OCI-LY1 (cell line): ENCODE data around the gene SLC39A11.

Source experiments
- H2AFZ ChIP-seq: fragments of 200-600 bp; sonication (generic), shearing (Covaris generic); 2 replicates; pipeline ENCODE4 v1.6.0; 2014; ENCODE audit warnings: antibody characterized with exemption, mild to moderate bottlenecking, low read length
- H3F3A ChIP-seq: fragments of 200-600 bp; sonication (generic), shearing (Covaris generic); 2 replicates; pipeline ENCODE4 v1.6.0; 2014; ENCODE audit warnings: mild to moderate bottlenecking, antibody characterized with exemption, low read length, moderate library complexity; ENCODE audit not compliant: insufficient read depth
- H3K27ac ChIP-seq: fragments of 200-600 bp; sonication (generic); 2 replicates; pipeline ENCODE4 v1.5.1; 2014; ENCODE audit warnings: low read length, mixed run types, mild to moderate bottlenecking, low read depth; ENCODE audit not compliant: poor library complexity, severe bottlenecking
- H3K27me3 ChIP-seq: fragments of 200-600 bp; sonication (generic); 2 replicates; pipeline ENCODE4 v1.6.0; 2014; ENCODE audit warnings: antibody characterized with exemption, mild to moderate bottlenecking, low read length, moderate library complexity; ENCODE audit not compliant: insufficient read depth
- H3K36me3 ChIP-seq: fragments of 200-600 bp; sonication (generic); 2 replicates; pipeline ENCODE4 v1.6.1; 2014; ENCODE audit warnings: mild to moderate bottlenecking, antibody characterized with exemption, low read length, moderate library complexity, mixed read lengths; ENCODE audit not compliant: insufficient read depth
- H3K4me1 ChIP-seq: fragments of 200-600 bp; sonication (generic); 2 replicates; pipeline ENCODE4 v1.5.1; 2014; ENCODE audit warnings: mild to moderate bottlenecking, low read length, moderate library complexity; ENCODE audit not compliant: insufficient read depth, severe bottlenecking
- H3K4me2 ChIP-seq: fragments of 200-600 bp; sonication (generic), shearing (Covaris generic); 2 replicates; pipeline ENCODE4 v1.6.1; 2014; ENCODE audit warnings: low read length
- H3K4me3 ChIP-seq: fragments of 200-600 bp; sonication (generic); 2 replicates; pipeline ENCODE4 v1.5.1; 2014; ENCODE audit warnings: low read length, low read depth, mild to moderate bottlenecking, mixed read lengths; ENCODE audit not compliant: poor library complexity, severe bottlenecking
- H3K79me2 ChIP-seq: fragments of 200-600 bp; shearing (Covaris generic); 2 replicates; pipeline ENCODE4 v1.6.1; 2016; ENCODE audit warnings: mixed run types, low read length, mixed read lengths; ENCODE audit not compliant: insufficient read depth
- H3K9ac ChIP-seq: fragments of 200-600 bp; sonication (generic), shearing (Covaris generic); 2 replicates; pipeline ENCODE4 v1.6.1; 2014; ENCODE audit warnings: mild to moderate bottlenecking, low read length, mixed read lengths
- H3K9me2 ChIP-seq: fragments of 200-600 bp; sonication (generic), shearing (Covaris generic); 2 replicates; pipeline ENCODE4 v1.6.1; 2014; ENCODE audit warnings: low read depth, mild to moderate bottlenecking, low read length, mixed read lengths
- H3K9me3 ChIP-seq: fragments of 200-600 bp; shearing (Covaris generic); 2 replicates; pipeline ENCODE4 v1.6.1; 2014; ENCODE audit warnings: low read length, mixed read lengths
- H4K20me1 ChIP-seq: fragments of 200-600 bp; sonication (generic), shearing (Covaris generic); 2 replicates; pipeline ENCODE4 v1.6.0; 2016; ENCODE audit warnings: mild to moderate bottlenecking, low read length; ENCODE audit not compliant: insufficient read depth
- EZH2 ChIP-seq: fragments of 200-600 bp; sonication (generic), shearing (Covaris generic); IDR thresholded peaks from 2 replicates; pipeline ENCODE4 v1.8.0; 2017; ENCODE audit warnings: borderline replicate concordance, mixed run types, mild to moderate bottlenecking, antibody characterized with exemption, low read length, moderate library complexity, mixed read lengths
- TF ChIP-seq, protein P1 (sequence below): fragments of 200-600 bp; sonication (generic), shearing (Covaris generic); IDR thresholded peaks from 2 replicates; pipeline ENCODE4 v1.5.1; 2017; ENCODE audit warnings: mild to moderate bottlenecking, antibody characterized with exemption, low read length, moderate library complexity, mixed read lengths

SLC39A11 gene

DNA sequence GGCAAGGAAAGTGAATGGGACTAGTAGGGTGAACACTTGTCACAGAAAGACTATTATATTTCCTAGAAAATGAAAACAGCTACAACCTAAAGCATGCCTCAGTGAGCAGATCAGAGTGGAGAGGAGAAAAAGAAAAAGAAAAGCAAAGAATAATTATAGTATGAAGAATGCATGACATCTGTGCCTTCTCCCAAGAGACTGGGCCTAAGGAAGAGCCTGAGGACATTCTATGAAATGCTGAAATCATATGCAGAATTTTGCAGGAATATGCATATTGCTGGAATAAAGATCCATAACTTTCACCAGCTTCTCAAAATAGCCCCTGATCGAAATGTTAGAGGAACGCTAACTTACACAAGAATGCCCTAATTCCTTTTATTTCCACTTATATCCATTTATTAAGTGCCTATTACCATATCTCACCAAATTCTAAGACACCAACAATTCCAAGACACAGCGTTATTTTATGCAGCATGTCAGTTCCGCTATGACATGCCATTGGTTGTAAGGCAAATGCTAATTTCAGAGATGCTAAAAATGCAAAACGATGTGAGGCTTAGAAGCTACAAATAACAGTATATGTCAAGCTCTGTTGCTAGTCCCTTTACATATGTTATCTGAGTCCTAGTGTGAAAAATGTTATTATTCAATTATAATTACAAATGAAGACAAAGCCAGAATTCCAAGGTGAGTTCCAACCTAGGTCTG is 171.0 kb downstream of the SLC39A11 start:
- H3K9ac ChIP-seq = no peak overlapping the region
- H3K27me3 ChIP-seq = no peaks in the 10 kb centered on the region
- no peak overlapping the region for H3K4me3 ChIP-seq
- no peaks in the 10 kb centered on the region for H3K36me3 ChIP-seq
- H3K9me2 ChIP-seq = no peaks in the 10 kb centered on the region
- no peaks in the 10 kb centered on the region for H3K4me1 ChIP-seq
- no peaks in the 10 kb centered on the region for H3K9me3 ChIP-seq
- TF ChIP-seq, protein P1, sequence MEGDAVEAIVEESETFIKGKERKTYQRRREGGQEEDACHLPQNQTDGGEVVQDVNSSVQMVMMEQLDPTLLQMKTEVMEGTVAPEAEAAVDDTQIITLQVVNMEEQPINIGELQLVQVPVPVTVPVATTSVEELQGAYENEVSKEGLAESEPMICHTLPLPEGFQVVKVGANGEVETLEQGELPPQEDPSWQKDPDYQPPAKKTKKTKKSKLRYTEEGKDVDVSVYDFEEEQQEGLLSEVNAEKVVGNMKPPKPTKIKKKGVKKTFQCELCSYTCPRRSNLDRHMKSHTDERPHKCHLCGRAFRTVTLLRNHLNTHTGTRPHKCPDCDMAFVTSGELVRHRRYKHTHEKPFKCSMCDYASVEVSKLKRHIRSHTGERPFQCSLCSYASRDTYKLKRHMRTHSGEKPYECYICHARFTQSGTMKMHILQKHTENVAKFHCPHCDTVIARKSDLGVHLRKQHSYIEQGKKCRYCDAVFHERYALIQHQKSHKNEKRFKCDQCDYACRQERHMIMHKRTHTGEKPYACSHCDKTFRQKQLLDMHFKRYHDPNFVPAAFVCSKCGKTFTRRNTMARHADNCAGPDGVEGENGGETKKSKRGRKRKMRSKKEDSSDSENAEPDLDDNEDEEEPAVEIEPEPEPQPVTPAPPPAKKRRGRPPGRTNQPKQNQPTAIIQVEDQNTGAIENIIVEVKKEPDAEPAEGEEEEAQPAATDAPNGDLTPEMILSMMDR = no peak
- TF ChIP-seq EZH2 = no peak
- no peak overlapping the region for H2AFZ ChIP-seq
- H3F3A ChIP-seq = no peaks in the 10 kb centered on the region
- no peaks in the 10 kb centered on the region for H4K20me1 ChIP-seq
- no peak overlapping the region for H3K4me2 ChIP-seq
- no peaks in the 10 kb centered on the region for H3K79me2 ChIP-seq
- no peak overlapping the region for H3K27ac ChIP-seq

DNA sequence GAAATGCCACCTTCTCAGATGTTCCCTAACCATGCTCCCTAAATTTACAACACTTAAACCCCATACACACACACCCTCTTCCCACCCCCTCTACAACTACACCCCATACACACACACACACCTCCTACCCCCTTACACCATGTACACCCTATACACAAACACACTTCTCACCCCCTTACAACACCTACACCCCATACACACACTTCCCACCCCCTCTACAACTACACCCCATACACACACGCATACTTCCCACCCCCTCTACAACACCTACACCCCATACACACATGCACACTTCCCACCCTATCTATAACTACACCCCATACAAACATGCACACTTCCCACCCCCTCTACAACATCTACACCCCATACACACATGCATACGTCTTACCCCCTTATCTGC is 172.0 kb downstream of the SLC39A11 start:
- H3F3A ChIP-seq = no peaks in the 10 kb centered on the region
- H3K9me2 ChIP-seq = no peaks in the 10 kb centered on the region
- no peaks in the 10 kb centered on the region for H3K9me3 ChIP-seq
- H3K4me1 ChIP-seq = no peaks in the 10 kb centered on the region
- no peak overlapping the region for H3K9ac ChIP-seq
- no peak overlapping the region for H2AFZ ChIP-seq
- H3K27ac ChIP-seq = no peak overlapping the region
- H3K79me2 ChIP-seq = no peaks in the 10 kb centered on the region
- H3K36me3 ChIP-seq = no peaks in the 10 kb centered on the region
- H3K27me3 ChIP-seq = no peaks in the 10 kb centered on the region
- no peak overlapping the region for H3K4me3 ChIP-seq
- TF ChIP-seq EZH2 = no peak
- TF ChIP-seq, protein P1 = no peak
- H3K4me2 ChIP-seq = no peak overlapping the region
- no peaks in the 10 kb centered on the region for H4K20me1 ChIP-seq

DNA sequence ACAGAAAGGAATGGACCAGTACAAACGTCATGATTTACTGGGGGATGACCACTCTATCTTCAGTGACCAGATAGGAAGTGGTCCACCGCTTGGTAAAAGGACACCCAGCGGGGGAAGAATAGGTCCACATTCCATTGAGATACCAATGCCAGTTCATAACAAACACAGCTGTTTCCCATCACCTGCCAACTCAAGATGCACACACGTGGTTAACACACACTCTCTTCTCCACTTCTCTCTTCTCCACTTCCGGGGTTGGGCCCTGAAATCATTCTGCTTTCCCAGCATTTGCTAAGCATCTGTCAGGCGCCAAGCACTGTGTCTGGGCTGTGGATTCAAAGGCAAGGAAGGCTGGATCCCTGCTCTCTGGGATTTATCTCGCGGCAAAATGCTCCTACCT is 175.5 kb downstream of the SLC39A11 start:
- no peak for TF ChIP-seq EZH2
- TF ChIP-seq, protein P1 = no peak
- Histone ChIP-seq H3K9me2 (no peaks in the 10 kb centered on the region), H3K9ac (no peak overlapping the region)

More for the DNA sequence above, 175.5 kb downstream of the SLC39A11 start:
- Histone ChIP-seq H3K4me3 (no peak overlapping the region), H3F3A (no peaks in the 10 kb centered on the region), H3K36me3 (no peaks in the 10 kb centered on the region), H3K27me3 (no peaks in the 10 kb centered on the region), H3K27ac (no peak overlapping the region), H3K9me3 (no peaks in the 10 kb centered on the region), H3K4me2 (no peak overlapping the region), H2AFZ (no peak overlapping the region), H3K79me2 (no peaks in the 10 kb centered on the region), H4K20me1 (no peaks in the 10 kb centered on the region), H3K4me1 (no peaks in the 10 kb centered on the region)
